Hepatocyte (in vitro differentiated cells): Measurements from ENCODE around the gene C15orf39. TPM values are rescaled to one million over a fixed set of nuclear protein-coding genes. Genes with fewer than 3 reads are reported as not detected.
A peak's percentile ranks its signal among the peaks of the same experiment; 100 is the strongest.

ENCODE experiments used
- DNase-seq: peaks from one replicate; pipeline ENCODE4 v3.0.0-alpha.2; 2016; ENCODE audit warnings: low spot score
- H2AFZ ChIP-seq: fragments of 200-600 bp; sonication (generic); 2 replicates; pipeline ENCODE4 v1.6.0; 2016; ENCODE audit warnings: antibody characterized with exemption, mild to moderate bottlenecking
- H3K27ac ChIP-seq: fragments of 200-600 bp; sonication (generic); 2 replicates; pipeline ENCODE4 v1.5.1; 2016; ENCODE audit warnings: mild to moderate bottlenecking
- H3K27me3 ChIP-seq: fragments of 200-600 bp; sonication (generic); 2 replicates; pipeline ENCODE4 v1.6.1; 2016
- H3K36me3 ChIP-seq: fragments of 200-600 bp; sonication (generic); replicated peaks from 2 replicates; pipeline ENCODE4 v1.5.1; 2016; ENCODE audit warnings: low read depth; ENCODE audit not compliant: insufficient read depth
- H3K4me1 ChIP-seq: fragments of 200-600 bp; sonication (generic); 2 replicates; pipeline ENCODE4 v1.5.1; 2016; ENCODE audit warnings: mild to moderate bottlenecking, moderate library complexity; ENCODE audit not compliant: insufficient read depth
- H3K4me2 ChIP-seq: fragments of 200-600 bp; sonication (generic); 2 replicates; pipeline ENCODE4 v1.6.0; 2016
- H3K4me3 ChIP-seq: fragments of 200-600 bp; sonication (generic); 2 replicates; pipeline ENCODE4 v1.5.1; 2016; ENCODE audit warnings: mild to moderate bottlenecking
- H3K79me2 ChIP-seq: fragments of 200-600 bp; sonication (generic); 2 replicates; pipeline ENCODE4 v1.6.0; 2017; ENCODE audit warnings: mild to moderate bottlenecking
- H3K9me2 ChIP-seq: fragments of 200-600 bp; sonication (generic); replicated peaks from 2 replicates; pipeline ENCODE4 v1.6.0; 2017; ENCODE audit warnings: mild to moderate bottlenecking; ENCODE audit not compliant: insufficient read depth
- H3K9me3 ChIP-seq: fragments of 200-600 bp; sonication (generic); 2 replicates; pipeline ENCODE4 v1.5.1; 2016; ENCODE audit warnings: low read depth, mild to moderate bottlenecking
- H4K20me1 ChIP-seq: fragments of 200-600 bp; sonication (generic); 2 replicates; pipeline ENCODE4 v1.6.0; 2016; ENCODE audit warnings: mild to moderate bottlenecking; ENCODE audit not compliant: insufficient read depth, poor library complexity, severe bottlenecking
- EZH2 ChIP-seq: fragments of 200-600 bp; sonication (generic); IDR thresholded peaks from 2 replicates; pipeline ENCODE4 v1.6.1; 2016; ENCODE audit warnings: antibody characterized with exemption, mild to moderate bottlenecking, borderline replicate concordance
- EZH2phosphoT487 ChIP-seq: fragments of 200-600 bp; sonication (generic); IDR thresholded peaks from one replicate; pipeline ENCODE4 v1.6.1; 2018; ENCODE audit warnings: antibody characterized with exemption, mild to moderate bottlenecking, low read depth, moderate library complexity; ENCODE audit not compliant: unreplicated experiment, severe bottlenecking
- WGBS: methylation state at CpG from one replicate; pipeline ENCODE4 v1.1.6; 2016; ENCODE audit warnings: low lambda C conversion rate; ENCODE audit errors: missing lambda C conversion rate; 5-methylcytosine and 5-hydroxymethylcytosine counted together
- polyA plus RNA-seq: library from polyadenylated mRNA; unstranded; fragments of >200 nt; fragmentation: Nextera tagmentation; extraction: Ambion mirVana; gene quantifications from 2 replicates; pipeline ENCODE4 v1.2.1, GENCODE V29; 2016
- total RNA-seq: library from RNA; depleted of rRNA; stranded (reverse); fragments of >200 nt; gene quantifications from 2 replicates; pipeline ENCODE4 v1.2.3, GENCODE V29; 2014
- TF ChIP-seq, protein P1 (sequence below): fragments of 200-600 bp; sonication (generic); IDR thresholded peaks from 2 replicates; pipeline ENCODE4 v1.5.1; 2016; ENCODE audit warnings: antibody characterized with exemption, mild to moderate bottlenecking; ENCODE audit not compliant: poor library complexity

The C15orf39 gene
- total RNA-seq = 11.4 and 18.3 TPM in 2 replicates
- 15.3 and 16.4 TPM in 2 replicates for polyA plus RNA-seq

DNA sequence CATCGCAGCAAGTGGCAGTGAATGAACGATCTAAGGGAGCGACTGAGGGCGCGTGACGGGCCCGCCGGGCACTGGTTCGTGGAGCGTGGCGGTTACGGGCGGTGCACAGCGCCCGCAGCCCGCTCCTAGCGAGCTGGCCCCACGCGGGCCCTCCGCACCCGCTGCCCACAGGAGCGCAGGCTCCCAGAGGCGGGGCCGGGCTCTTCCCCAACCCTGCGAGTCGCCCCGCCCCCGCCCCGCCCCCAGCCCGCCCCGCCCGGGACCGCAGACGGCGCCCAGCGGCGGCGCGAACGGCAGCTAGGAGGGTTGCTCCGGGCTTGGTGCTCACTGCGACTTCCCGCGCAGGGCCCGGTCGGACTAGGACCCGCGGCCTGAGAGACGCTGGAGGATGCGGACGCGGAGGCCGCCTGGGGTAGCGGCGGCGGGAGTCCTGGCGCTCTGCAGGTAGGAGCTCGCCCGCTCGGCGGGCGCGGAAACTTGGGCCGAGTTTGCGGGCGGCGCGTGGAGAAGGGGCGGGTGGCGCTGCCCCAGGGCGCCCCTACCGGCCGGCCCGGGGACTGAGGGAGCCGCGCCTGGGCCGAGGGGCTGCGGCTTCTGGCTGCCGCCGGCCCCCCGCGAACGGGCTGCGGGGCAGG lies at the start of gene C15orf39:
Gene C15orf39, plus strand, starts transcription at position 267 of the 635 bp plus-strand sequence. CDS start 4,167 bp downstream, outside the sequence.
- H3K36me3 ChIP-seq = no peaks in the 10 kb centered on the region
- peak within 1 kb of the TSS; percentile 94 for H3K4me2 ChIP-seq
- H3K27ac ChIP-seq = peak within 1 kb of the TSS; percentile 99
- peak within 1 kb of the TSS; percentile 54 for H2AFZ ChIP-seq
- H3K4me3 ChIP-seq = peak within 1 kb of the TSS; percentile 97
- peak; percentile 92 for DNase-seq
- H3K79me2 ChIP-seq = peaks cover 48% of the 10 kb centered on the region
- H3K9me2 ChIP-seq = no peaks in the 10 kb centered on the region
- TF ChIP-seq, protein P1, sequence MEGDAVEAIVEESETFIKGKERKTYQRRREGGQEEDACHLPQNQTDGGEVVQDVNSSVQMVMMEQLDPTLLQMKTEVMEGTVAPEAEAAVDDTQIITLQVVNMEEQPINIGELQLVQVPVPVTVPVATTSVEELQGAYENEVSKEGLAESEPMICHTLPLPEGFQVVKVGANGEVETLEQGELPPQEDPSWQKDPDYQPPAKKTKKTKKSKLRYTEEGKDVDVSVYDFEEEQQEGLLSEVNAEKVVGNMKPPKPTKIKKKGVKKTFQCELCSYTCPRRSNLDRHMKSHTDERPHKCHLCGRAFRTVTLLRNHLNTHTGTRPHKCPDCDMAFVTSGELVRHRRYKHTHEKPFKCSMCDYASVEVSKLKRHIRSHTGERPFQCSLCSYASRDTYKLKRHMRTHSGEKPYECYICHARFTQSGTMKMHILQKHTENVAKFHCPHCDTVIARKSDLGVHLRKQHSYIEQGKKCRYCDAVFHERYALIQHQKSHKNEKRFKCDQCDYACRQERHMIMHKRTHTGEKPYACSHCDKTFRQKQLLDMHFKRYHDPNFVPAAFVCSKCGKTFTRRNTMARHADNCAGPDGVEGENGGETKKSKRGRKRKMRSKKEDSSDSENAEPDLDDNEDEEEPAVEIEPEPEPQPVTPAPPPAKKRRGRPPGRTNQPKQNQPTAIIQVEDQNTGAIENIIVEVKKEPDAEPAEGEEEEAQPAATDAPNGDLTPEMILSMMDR = peak; percentile 71
- no peak for TF ChIP-seq EZH2
- WGBS = under 1% methylated on average over 46 of the region's 84 CpGs
- H3K27me3 ChIP-seq = no peaks in the 10 kb centered on the region
- no peaks in the 10 kb centered on the region for H3K9me3 ChIP-seq
- peaks cover 35% of the 10 kb centered on the region for H4K20me1 ChIP-seq
- H3K4me1 ChIP-seq = peaks cover 37% of the 10 kb centered on the region

GRCh38 chr15:75152382-75153079 lies 49.2 kb upstream of the C15orf39 start:
- no peaks in the 10 kb centered on the region for H3K36me3 ChIP-seq
- TF ChIP-seq EZH2 (no peak), EZH2phosphoT487 (no peak)
- TF ChIP-seq, protein P1 = no peak
- 97% methylated on average over 2 of the region's 2 CpGs for WGBS

GRCh38 chr15:75153087-75153486 lies 48.6 kb upstream of the C15orf39 start:
- H4K20me1 ChIP-seq = no peaks in the 10 kb centered on the region
- TF ChIP-seq, protein P1 = no peak
- no peak for TF ChIP-seq EZH2phosphoT487
- no peak for TF ChIP-seq EZH2
- DNase-seq = no peak
- peaks cover 5% of the 10 kb centered on the region for H3K4me1 ChIP-seq
- H2AFZ ChIP-seq = no peak overlapping the region
- WGBS = 97% methylated on average over 4 of the region's 4 CpGs
- H3K27me3 ChIP-seq = no peaks in the 10 kb centered on the region
- no peaks in the 10 kb centered on the region for H3K36me3 ChIP-seq
- no peaks in the 10 kb centered on the region for H3K9me3 ChIP-seq
- H3K79me2 ChIP-seq = no peaks in the 10 kb centered on the region
- no peak overlapping the region for H3K27ac ChIP-seq
- no peak overlapping the region for H3K4me3 ChIP-seq
- no peaks in the 10 kb centered on the region for H3K9me2 ChIP-seq
- no peak overlapping the region for H3K4me2 ChIP-seq

More at GRCh38 chr15:75152382-75153079, 49.2 kb upstream of the C15orf39 start:
- Histone ChIP-seq H2AFZ (no peak overlapping the region), H3K4me1 (peaks cover 5% of the 10 kb centered on the region), H3K79me2 (no peaks in the 10 kb centered on the region), H3K9me3 (no peaks in the 10 kb centered on the region), H4K20me1 (no peaks in the 10 kb centered on the region), H3K27ac (peak overlapping the region; percentile 71), H3K27me3 (no peaks in the 10 kb centered on the region), H3K4me2 (no peak overlapping the region), H3K4me3 (no peak overlapping the region), H3K9me2 (no peaks in the 10 kb centered on the region)
- no peak for DNase-seq
